ENCODE results near the gene PHACTR1.

GRCh38 chr6:12969966-12970365 lies 253.4 kb downstream of the PHACTR1 start:
- TF ChIP-seq POLR2A (IDR thresholded peaks at IDR 0.05; ENCODE audit: low read depth, low read length) (no peak), TAF1 (IDR thresholded peaks at IDR 0.05; ENCODE audit: borderline replicate concordance, low read depth, low read length) (no peak)

All from GM12892 (cell line).